Fibroblast of lung (primary cell): ENCODE results near the gene ZFTA. TPM values are rescaled to one million over a fixed set of nuclear protein-coding genes. Genes with fewer than 3 reads are reported as not detected.

Source experiments
- DNase-seq, 2 donors: peaks; one replicate each; pipeline versions ENCODE4 v3.0.0 to v3.0.0-alpha.2; 2010; ENCODE audit warnings: low read depth in 2 of 2
- H2AFZ ChIP-seq: 2 replicates; pipeline ENCODE4 v1.5.1; 2012; ENCODE audit warnings: low read length, control low read depth, inconsistent platforms
- H3K27ac ChIP-seq: 2 replicates; pipeline ENCODE4 v1.5.1; 2011; ENCODE audit warnings: low read length, control low read depth; ENCODE audit not compliant: insufficient read depth
- H3K27me3 ChIP-seq: 2 replicates; pipeline ENCODE4 v1.5.1; 2011; ENCODE audit warnings: mild to moderate bottlenecking, low read length; ENCODE audit not compliant: control insufficient read depth, insufficient read depth
- H3K36me3 ChIP-seq: 2 replicates; pipeline ENCODE4 v1.5.1; 2011; ENCODE audit warnings: low read length; ENCODE audit not compliant: control insufficient read depth, insufficient read depth
- H3K4me1 ChIP-seq: 2 replicates; pipeline ENCODE4 v1.5.1; 2011; ENCODE audit warnings: low read length; ENCODE audit not compliant: control insufficient read depth, insufficient read depth; ENCODE audit errors: extremely low read depth
- H3K4me2 ChIP-seq: 2 replicates; pipeline ENCODE4 v1.5.1; 2011; ENCODE audit warnings: low read length, control low read depth; ENCODE audit not compliant: insufficient read depth; ENCODE audit errors: extremely low read depth
- H3K4me3 ChIP-seq, 4 experiments: fragments of 200-600 bp in 1 of 4; sonication (generic) in 1 of 4; replicated peaks in 1 of 4; 2 replicates each; pipeline ENCODE4 v1.5.1; 2011 to 2016; ENCODE audit warnings: low read length in 4 of 4, low read depth in 3 of 4, mild to moderate bottlenecking in 3 of 4, control low read depth in 2 of 4, inconsistent platforms in 1 of 4, mixed read lengths in 1 of 4; ENCODE audit not compliant: insufficient read depth in 1 of 4; ENCODE audit errors: control extremely low read depth in 1 of 4
- H3K79me2 ChIP-seq: 2 replicates; pipeline ENCODE4 v1.5.1; 2012; ENCODE audit warnings: mild to moderate bottlenecking, low read length, inconsistent platforms; ENCODE audit not compliant: control insufficient read depth, insufficient read depth
- H3K9ac ChIP-seq: 2 replicates; pipeline ENCODE4 v1.5.1; 2011; ENCODE audit warnings: mild to moderate bottlenecking, low read length, control low read depth; ENCODE audit not compliant: insufficient read depth
- H3K9me3 ChIP-seq: 2 replicates; pipeline ENCODE4 v1.5.1; 2012; ENCODE audit warnings: low read depth, low read length; ENCODE audit not compliant: control insufficient read depth, insufficient read depth
- H4K20me1 ChIP-seq: 2 replicates; pipeline ENCODE4 v1.5.1; 2011; ENCODE audit warnings: low read length; ENCODE audit not compliant: control insufficient read depth, insufficient read depth; ENCODE audit errors: extremely low read depth
- EZH2 ChIP-seq: IDR thresholded peaks from 2 replicates; pipeline ENCODE4 v1.5.1; 2012; ENCODE audit warnings: low read length, control low read depth, mild to moderate bottlenecking; ENCODE audit errors: missing control alignments
- polyA plus RNA-seq, 2 donors: library from polyadenylated mRNA; depleted of rRNA in 1 of 2; stranded (reverse) in 1 of 2; unstranded in 1 of 2; fragments of >200 nt; gene quantifications; 2 replicates each; pipeline ENCODE4 v1.2.1, GENCODE V29; 2011 to 2012; ENCODE audit warnings: missing spikeins in 1 of 2
- total RNA-seq: library from RNA; depleted of rRNA; stranded (reverse); fragments of >200 nt; gene quantifications from 2 replicates; pipeline ENCODE4 v1.2.1, GENCODE V29; 2014
- TF ChIP-seq, protein P1 (sequence below), 2 donors: IDR thresholded peaks in 1 of 2; conservative IDR thresholded peaks in 1 of 2; 1 replicate in 1 of 2; 2 replicates in 1 of 2; pipeline ENCODE4 v1.5.1; 2011 to 2012; ENCODE audit warnings: low read length in 2 of 2, control low read depth in 1 of 2, inconsistent platforms in 1 of 2, low read depth in 1 of 2, mild to moderate bottlenecking in 1 of 2

ZFTA gene
- total and polyA plus RNA-seq, 2 donors (not counting 1 experiment from before 2014, with no cell fraction given), result 5.4 to 12.9 TPM

DNA sequence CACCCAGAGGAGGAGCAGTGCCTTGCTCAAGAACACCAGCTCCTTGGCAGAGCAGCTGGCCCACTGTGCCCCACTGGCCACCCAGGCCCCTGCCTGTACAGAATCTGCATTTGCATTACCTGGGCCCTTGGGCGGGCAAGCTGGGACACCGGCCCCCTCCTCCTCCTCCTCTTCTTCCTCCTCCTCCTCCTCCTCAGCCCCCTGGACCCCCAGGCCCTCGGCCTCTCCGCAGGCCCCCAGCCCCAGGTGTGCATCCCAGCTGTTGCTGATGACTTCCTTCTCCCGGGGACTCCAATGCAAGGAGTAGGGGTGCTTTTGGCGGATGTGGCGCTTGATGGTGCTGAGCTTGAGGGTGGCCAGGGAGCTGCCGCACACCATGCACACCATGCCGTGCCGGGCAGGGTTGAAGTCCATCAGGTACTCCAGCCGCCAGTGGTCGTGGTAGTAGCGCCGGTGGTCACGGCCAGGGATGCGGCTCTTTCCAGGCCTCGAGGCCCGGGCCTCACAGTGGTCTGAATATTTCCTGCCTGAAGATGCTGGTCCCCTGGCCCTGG, 2.8 kb downstream of the ZFTA start:
- no peak overlapping the region for H2AFZ ChIP-seq
- peaks cover 13% of the 10 kb centered on the region for H3K79me2 ChIP-seq
- H3K9ac ChIP-seq, result no peak overlapping the region
- no peak for DNase-seq
- peak overlapping the region in 1 of 4 experiments; percentile 94 for H3K4me3 ChIP-seq
- no peak overlapping the region for H3K4me2 ChIP-seq
- no peaks in the 10 kb centered on the region for H3K27me3 ChIP-seq
- H3K4me1 ChIP-seq, result peaks cover 14% of the 10 kb centered on the region
- no peaks in the 10 kb centered on the region for H3K9me3 ChIP-seq
- H4K20me1 ChIP-seq, result no peaks in the 10 kb centered on the region
- H3K27ac ChIP-seq, result no peak overlapping the region
- TF ChIP-seq EZH2, result no peak
- TF ChIP-seq, protein P1, sequence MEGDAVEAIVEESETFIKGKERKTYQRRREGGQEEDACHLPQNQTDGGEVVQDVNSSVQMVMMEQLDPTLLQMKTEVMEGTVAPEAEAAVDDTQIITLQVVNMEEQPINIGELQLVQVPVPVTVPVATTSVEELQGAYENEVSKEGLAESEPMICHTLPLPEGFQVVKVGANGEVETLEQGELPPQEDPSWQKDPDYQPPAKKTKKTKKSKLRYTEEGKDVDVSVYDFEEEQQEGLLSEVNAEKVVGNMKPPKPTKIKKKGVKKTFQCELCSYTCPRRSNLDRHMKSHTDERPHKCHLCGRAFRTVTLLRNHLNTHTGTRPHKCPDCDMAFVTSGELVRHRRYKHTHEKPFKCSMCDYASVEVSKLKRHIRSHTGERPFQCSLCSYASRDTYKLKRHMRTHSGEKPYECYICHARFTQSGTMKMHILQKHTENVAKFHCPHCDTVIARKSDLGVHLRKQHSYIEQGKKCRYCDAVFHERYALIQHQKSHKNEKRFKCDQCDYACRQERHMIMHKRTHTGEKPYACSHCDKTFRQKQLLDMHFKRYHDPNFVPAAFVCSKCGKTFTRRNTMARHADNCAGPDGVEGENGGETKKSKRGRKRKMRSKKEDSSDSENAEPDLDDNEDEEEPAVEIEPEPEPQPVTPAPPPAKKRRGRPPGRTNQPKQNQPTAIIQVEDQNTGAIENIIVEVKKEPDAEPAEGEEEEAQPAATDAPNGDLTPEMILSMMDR (conservative IDR thresholded peaks at IDR 0.05 in 1 of 2, IDR thresholded peaks at IDR 0.05 in 1 of 2; ENCODE audit: low read depth in 1 of 2, low read length in 2 of 2), result no peak
- peaks cover 11% of the 10 kb centered on the region for H3K36me3 ChIP-seq

DNA sequence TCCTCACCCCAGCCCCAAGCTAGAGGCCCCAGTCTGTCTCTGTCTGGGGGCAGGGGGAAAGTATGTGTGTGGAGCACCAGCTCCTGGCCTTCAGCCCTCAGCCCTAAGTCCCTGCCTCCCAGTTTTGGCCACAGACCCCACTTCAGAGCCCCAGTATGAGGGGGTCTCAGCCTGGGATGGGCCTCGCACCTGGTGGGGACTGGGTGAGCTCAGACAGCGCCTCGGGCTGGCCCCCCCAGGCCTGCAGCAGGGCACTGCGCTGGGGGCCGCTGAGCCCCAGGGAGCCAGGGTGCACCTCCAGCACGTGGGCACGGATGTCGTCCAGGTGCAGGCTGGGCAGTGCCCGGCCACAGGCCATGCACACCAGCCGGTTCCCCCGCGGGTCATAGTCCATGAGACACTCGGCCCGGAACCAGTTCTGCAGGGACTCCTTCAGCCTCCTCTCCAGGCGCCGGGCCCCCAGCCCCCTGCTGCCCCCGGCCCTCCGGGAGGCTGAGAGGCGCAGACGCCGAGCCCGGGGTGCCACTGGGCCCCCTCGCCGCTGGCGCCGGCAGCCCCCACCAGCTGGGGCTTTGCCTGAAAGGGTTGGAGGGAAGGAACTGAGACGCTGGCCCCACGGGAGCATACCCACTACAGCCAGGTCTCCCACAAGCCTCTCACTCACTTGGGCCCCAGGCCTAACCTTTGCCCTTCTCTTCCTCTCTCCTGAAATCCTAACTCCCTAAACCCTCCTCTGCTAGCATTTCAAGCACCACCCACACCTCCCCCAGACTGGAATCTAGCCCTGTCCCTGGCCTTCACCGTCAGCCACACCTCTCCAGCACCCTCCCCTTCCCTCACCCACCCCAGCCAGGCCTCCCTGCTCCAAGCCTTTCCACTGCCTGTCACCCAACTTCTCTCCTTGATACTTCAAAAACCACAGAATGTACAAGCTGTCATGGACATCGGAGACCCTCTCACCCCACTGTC, 3.6 kb downstream of the ZFTA start:
- no peak overlapping the region for H3K4me3 ChIP-seq
- H3K4me1 ChIP-seq, result peaks cover 14% of the 10 kb centered on the region
- TF ChIP-seq, protein P1 (conservative IDR thresholded peaks at IDR 0.05 in 1 of 2, IDR thresholded peaks at IDR 0.05 in 1 of 2; ENCODE audit: low read depth in 1 of 2, low read length in 2 of 2), result no peak
- no peak for TF ChIP-seq EZH2
- peaks cover 11% of the 10 kb centered on the region for H3K36me3 ChIP-seq
- H4K20me1 ChIP-seq, result no peaks in the 10 kb centered on the region
- DNase-seq, result peak in 1 of 2 donors; percentile 15
- no peaks in the 10 kb centered on the region for H3K27me3 ChIP-seq
- H2AFZ ChIP-seq, result no peak overlapping the region
- H3K4me2 ChIP-seq, result no peak overlapping the region
- peaks cover 13% of the 10 kb centered on the region for H3K79me2 ChIP-seq
- no peak overlapping the region for H3K27ac ChIP-seq
- H3K9me3 ChIP-seq, result no peaks in the 10 kb centered on the region
- H3K9ac ChIP-seq, result no peak overlapping the region

DNA sequence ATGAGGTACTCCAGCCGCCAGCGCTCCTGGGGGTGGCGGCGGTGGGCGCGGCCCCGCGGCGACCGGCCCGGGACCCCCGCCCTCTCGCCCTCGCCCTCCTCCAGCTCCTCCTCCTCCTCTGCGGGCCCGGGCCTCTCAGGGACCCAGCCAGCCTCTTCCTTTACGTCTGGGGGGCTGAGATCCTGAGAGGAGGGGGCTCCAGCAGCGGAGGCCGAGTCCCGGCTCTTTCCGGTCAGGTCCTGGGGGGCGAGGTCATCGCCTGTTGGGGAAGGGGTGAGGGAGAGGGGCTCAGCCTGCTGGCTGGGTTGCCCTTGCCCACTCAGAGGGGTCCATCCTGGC, 4.3 kb downstream of the ZFTA start:
- Histone ChIP-seq H3K4me1 (peaks cover 14% of the 10 kb centered on the region), H4K20me1 (no peaks in the 10 kb centered on the region), H3K9me3 (no peaks in the 10 kb centered on the region), H3K9ac (no peak overlapping the region), H3K27ac (no peak overlapping the region), H3K36me3 (peaks cover 11% of the 10 kb centered on the region), H3K4me3 (no peak overlapping the region), H2AFZ (no peak overlapping the region), H3K79me2 (peaks cover 13% of the 10 kb centered on the region), H3K27me3 (no peaks in the 10 kb centered on the region), H3K4me2 (no peak overlapping the region)
- no peak for DNase-seq
- TF ChIP-seq, protein P1 (conservative IDR thresholded peaks at IDR 0.05 in 1 of 2, IDR thresholded peaks at IDR 0.05 in 1 of 2; ENCODE audit: low read depth in 1 of 2, low read length in 2 of 2), result no peak
- TF ChIP-seq EZH2, result no peak
